HK-2 (cell line): ENCODE data around the gene PCNX2.
A peak's percentile ranks its signal among the peaks of the same experiment; 100 is the strongest.

Source experiments
- DNase-seq: peaks from one replicate; pipeline ENCODE4 v3.0.0-alpha.2; 2018; ENCODE audit not compliant: unreplicated experiment

The PCNX2 gene

GRCh38 chr1:233256789-233257188 lies 38.7 kb downstream of the PCNX2 start:
- DNase-seq, result no peak

- DNase-seq, result no peak
These were observed 39.3 kb downstream of the PCNX2 start for GRCh38 chr1:233256191-233256590.

GRCh38 chr1:233255145-233255544 lies 40.4 kb downstream of the PCNX2 start:
- no peak for DNase-seq

- DNase-seq, result no peak
These were observed 41.6 kb downstream of the PCNX2 start for GRCh38 chr1:233253832-233254331.

- no peak for DNase-seq
These were observed 42.2 kb downstream of the PCNX2 start for GRCh38 chr1:233253231-233253831.

GRCh38 chr1:233252441-233252840 lies 43.1 kb downstream of the PCNX2 start:
- DNase-seq, result no peak

- no peak for DNase-seq
These were observed 44.3 kb downstream of the PCNX2 start for GRCh38 chr1:233251201-233251720.

- no peak for DNase-seq
These were observed 47.5 kb downstream of the PCNX2 start for GRCh38 chr1:233248014-233248413.

- DNase-seq, result no peak
These were observed 48.6 kb downstream of the PCNX2 start for GRCh38 chr1:233246965-233247364.

- peak; percentile 71 for DNase-seq
These were observed 50.2 kb downstream of the PCNX2 start for GRCh38 chr1:233245191-233245765.

GRCh38 chr1:233244183-233244582 lies 51.3 kb downstream of the PCNX2 start:
- DNase-seq, result no peak

GRCh38 chr1:233242827-233243483 lies 52.6 kb downstream of the PCNX2 start:
- no peak for DNase-seq

- DNase-seq, result no peak
These were observed 53.8 kb downstream of the PCNX2 start for GRCh38 chr1:233241759-233242158.

- DNase-seq, result peak; percentile 44
These were observed 54.5 kb downstream of the PCNX2 start for GRCh38 chr1:233240829-233241682.

GRCh38 chr1:233240371-233240770 lies 55.2 kb downstream of the PCNX2 start:
- no peak for DNase-seq

GRCh38 chr1:233238884-233239431 lies 56.6 kb downstream of the PCNX2 start:
- no peak for DNase-seq

- DNase-seq, result no peak
These were observed 57.9 kb downstream of the PCNX2 start for GRCh38 chr1:233237647-233238046.

- no peak for DNase-seq
These were observed 62.0 kb downstream of the PCNX2 start for GRCh38 chr1:233233508-233234040.

GRCh38 chr1:233230011-233230410 lies 65.5 kb downstream of the PCNX2 start:
- DNase-seq, result no peak

GRCh38 chr1:233229288-233229687 lies 66.2 kb downstream of the PCNX2 start:
- DNase-seq, result no peak

GRCh38 chr1:233227930-233228465 lies 67.5 kb downstream of the PCNX2 start:
- DNase-seq, result no peak
